GM21447 (cell line): ENCODE results near the gene CAMKV.

Experiments
- ATAC-seq: cut with Tn5 transposase; IDR thresholded peaks from one replicate; pipeline ENCODE4 v1.9.1; 2021; ENCODE audit not compliant: unreplicated experiment

CAMKV gene

GRCh38 chr3:49896345-49896744 is 26.6 kb upstream of the CAMKV start:
- ATAC-seq: no peak

- no peak for ATAC-seq
Observed at GRCh38 chr3:49895791-49896190, 26.1 kb upstream of the CAMKV start.

GRCh38 chr3:49889296-49889695 is 19.6 kb upstream of the CAMKV start:
- no peak for ATAC-seq

GRCh38 chr3:49886922-49887265 is 17.2 kb upstream of the CAMKV start:
- no peak for ATAC-seq

- no peak for ATAC-seq
Observed at GRCh38 chr3:49883998-49884397, 14.3 kb upstream of the CAMKV start.

GRCh38 chr3:49882166-49882565 is 12.5 kb upstream of the CAMKV start:
- no peak for ATAC-seq

GRCh38 chr3:49880581-49881315 is 11.0 kb upstream of the CAMKV start:
- ATAC-seq: no peak

- ATAC-seq: no peak
Observed at GRCh38 chr3:49879721-49880120, 10.0 kb upstream of the CAMKV start.

GRCh38 chr3:49878686-49879085 is 9.0 kb upstream of the CAMKV start:
- ATAC-seq: no peak

GRCh38 chr3:49877716-49878115 is 8.0 kb upstream of the CAMKV start:
- no peak for ATAC-seq

GRCh38 chr3:49876567-49876966 is 6.9 kb upstream of the CAMKV start:
- ATAC-seq: no peak

- no peak for ATAC-seq
Observed at GRCh38 chr3:49873623-49874022, 3.9 kb upstream of the CAMKV start.

- ATAC-seq: no peak
Observed at GRCh38 chr3:49872801-49873281, 3.1 kb upstream of the CAMKV start.

GRCh38 chr3:49871531-49872153 is 1.9 kb upstream of the CAMKV start:
- ATAC-seq: no peak

- no peak for ATAC-seq
Observed at GRCh38 chr3:49868862-49869466, 742 bp downstream of the CAMKV start.

GRCh38 chr3:49867871-49868321 is 1.8 kb downstream of the CAMKV start:
- no peak for ATAC-seq

GRCh38 chr3:49867400-49867799 is 2.3 kb downstream of the CAMKV start:
- ATAC-seq: no peak

GRCh38 chr3:49865198-49865784 is 4.4 kb downstream of the CAMKV start:
- no peak for ATAC-seq

- no peak for ATAC-seq
Observed at GRCh38 chr3:49864505-49864904, 5.2 kb downstream of the CAMKV start.

- no peak for ATAC-seq
Observed at GRCh38 chr3:49859576-49860305, 10.0 kb downstream of the CAMKV start.
